ENCODE data around the gene LTA4H.
"Not testable (repeated sequence)": the region's sequence is repeated elsewhere in the genome, so short reads cannot be mapped to it uniquely, and the experiment has no call there.

The LTA4H gene

GRCh38 chr12:95990136-95990535 lies 45.3 kb downstream of the LTA4H start:
- no peak for DNase-seq (ENCODE audit: low read depth)

GRCh38 chr12:95989504-95990123 lies 45.8 kb downstream of the LTA4H start:
- DNase-seq (ENCODE audit: low read depth) = no peak

GRCh38 chr12:95988506-95989275 lies 46.7 kb downstream of the LTA4H start:
- no peak for DNase-seq (ENCODE audit: low read depth)

GRCh38 chr12:95986635-95987570 lies 48.5 kb downstream of the LTA4H start:
- no peak for DNase-seq (ENCODE audit: low read depth)

GRCh38 chr12:95984682-95985081 lies 50.7 kb downstream of the LTA4H start:
- no peak for DNase-seq (ENCODE audit: low read depth)

GRCh38 chr12:95982602-95983001 lies 52.8 kb downstream of the LTA4H start:
- no peak for DNase-seq (ENCODE audit: low read depth)

- DNase-seq (ENCODE audit: low read depth) = no peak
Observed at GRCh38 chr12:95980437-95980836, 55.0 kb downstream of the LTA4H start.

- DNase-seq (ENCODE audit: low read depth) = no peak
Observed at GRCh38 chr12:95978774-95979173, 56.6 kb downstream of the LTA4H start.

GRCh38 chr12:95978351-95978750 lies 57.0 kb downstream of the LTA4H start:
- DNase-seq (ENCODE audit: low read depth) = no peak

GRCh38 chr12:95977764-95978305 lies 57.6 kb downstream of the LTA4H start:
- no peak for DNase-seq (ENCODE audit: low read depth)

- no peak for DNase-seq (ENCODE audit: low read depth)
Observed at GRCh38 chr12:95976416-95976832, 59.0 kb downstream of the LTA4H start.

GRCh38 chr12:95975491-95975890 lies 59.9 kb downstream of the LTA4H start:
- DNase-seq (ENCODE audit: low read depth) = no peak

GRCh38 chr12:95974358-95974757 lies 61.0 kb downstream of the LTA4H start:
- DNase-seq (ENCODE audit: low read depth) = no peak

GRCh38 chr12:95972832-95973456 lies 62.4 kb downstream of the LTA4H start:
- no peak for DNase-seq (ENCODE audit: low read depth)

GRCh38 chr12:95970905-95971304 lies 64.5 kb downstream of the LTA4H start:
- no peak for DNase-seq (ENCODE audit: low read depth)

GRCh38 chr12:95969116-95969515 lies 66.3 kb downstream of the LTA4H start:
- DNase-seq (ENCODE audit: low read depth) = not testable (repeated sequence)

GRCh38 chr12:95967301-95967700 lies 68.1 kb downstream of the LTA4H start:
- DNase-seq (ENCODE audit: low read depth) = no peak

- no peak for DNase-seq (ENCODE audit: low read depth)
Observed at GRCh38 chr12:95966287-95966870, 69.0 kb downstream of the LTA4H start.

- no peak for DNase-seq (ENCODE audit: low read depth)
Observed at GRCh38 chr12:95963096-95963495, 72.3 kb downstream of the LTA4H start.

GRCh38 chr12:95962222-95962621 lies 73.2 kb downstream of the LTA4H start:
- DNase-seq (ENCODE audit: low read depth) = no peak

GRCh38 chr12:95960241-95960640 lies 75.1 kb downstream of the LTA4H start:
- DNase-seq (ENCODE audit: low read depth) = no peak
